Measurements from ENCODE around the gene BANP.
"Not testable (repeated sequence)": the region's sequence is repeated elsewhere in the genome, so short reads cannot be mapped to it uniquely, and the experiment has no call there.

- TF ChIP-seq CTCF, POLR2A (IDR thresholded peaks at IDR 0.05): not testable (repeated sequence)
Observed at GRCh38 chr16:87981376-87981775, 30.1 kb downstream of the BANP start.
